Retina (tissue), 1 donor: Measurements from ENCODE around the gene VSTM1.

Experiments
- DNase-seq: peaks from one replicate; pipeline ENCODE4 v3.0.0-alpha.2; 2016

The VSTM1 gene

GRCh38 chr19:54009440-54009839, 54.3 kb downstream of the VSTM1 start:
- DNase-seq = no peak

GRCh38 chr19:54002495-54003315, 61.0 kb downstream of the VSTM1 start:
- no peak for DNase-seq

GRCh38 chr19:54001496-54001895, 62.2 kb downstream of the VSTM1 start:
- DNase-seq = no peak

GRCh38 chr19:53999694-54000093, 64.0 kb downstream of the VSTM1 start:
- no peak for DNase-seq

- DNase-seq = no peak
These were observed 65.5 kb downstream of the VSTM1 start for GRCh38 chr19:53998223-53998622.

- DNase-seq = no peak
These were observed 68.9 kb downstream of the VSTM1 start for GRCh38 chr19:53994811-53995210.

GRCh38 chr19:53993448-53993847, 70.2 kb downstream of the VSTM1 start:
- DNase-seq = no peak

- no peak for DNase-seq
These were observed 70.9 kb downstream of the VSTM1 start for GRCh38 chr19:53992815-53993214.

- DNase-seq = no peak
These were observed 71.5 kb downstream of the VSTM1 start for GRCh38 chr19:53992211-53992610.

GRCh38 chr19:53991224-53992113, 72.2 kb downstream of the VSTM1 start, which contains the start of gene CACNG6:
Gene CACNG6, plus strand, starts transcription at chr19:53991637. Its CDS starts 1,241 bp downstream, at chr19:53992878.
- DNase-seq = peak; percentile 71
